SHP77 treated with DMSO at 0.1 percent for 48 hours (cell line): ENCODE data around the gene HINFP.
"Not testable (repeated sequence)": the region's sequence is repeated elsewhere in the genome, so short reads cannot be mapped to it uniquely, and the experiment has no call there.

ENCODE experiments used
- DNase-seq: peaks from one replicate; lab custom pipeline; 2025; lab: John Stamatoyannopoulos, UW

Gene HINFP

DNA sequence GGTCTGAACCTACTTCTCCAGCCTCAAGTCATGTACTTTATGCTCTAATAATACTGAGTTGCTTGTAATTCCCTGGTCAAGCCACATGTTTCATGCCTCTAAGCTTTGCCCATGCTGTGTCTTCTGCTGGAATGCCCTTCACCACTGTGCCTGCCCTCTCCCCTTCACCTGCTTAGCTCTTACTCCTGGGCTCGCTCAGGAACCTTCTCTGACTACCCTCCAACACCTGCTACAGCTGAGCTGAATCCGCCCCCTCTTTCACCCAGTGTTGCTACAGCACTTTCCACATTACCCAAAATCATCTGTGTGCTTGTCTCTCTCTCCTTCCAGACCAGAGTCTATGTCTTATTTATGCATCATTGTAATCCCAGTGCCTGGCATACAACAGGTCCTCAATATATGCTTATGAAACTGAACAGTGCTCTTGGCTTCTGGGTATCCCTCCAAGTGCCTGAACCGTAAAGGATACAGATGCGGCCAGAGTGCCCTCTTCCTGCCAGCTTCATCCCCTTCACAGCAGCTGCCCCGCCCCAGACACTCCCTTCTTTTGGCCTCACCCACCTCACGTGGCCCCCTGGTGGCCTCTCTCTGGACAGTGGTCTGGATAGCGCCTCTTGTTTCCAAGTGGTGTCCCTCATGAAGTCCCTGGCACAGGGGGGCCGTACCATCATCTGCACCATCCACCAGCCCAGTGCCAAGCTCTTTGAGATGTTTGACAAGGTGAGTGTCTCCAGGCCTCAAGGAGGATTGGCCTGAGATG is 34.5 kb downstream of the HINFP start:
- peak; percentile 26 for DNase-seq

DNA sequence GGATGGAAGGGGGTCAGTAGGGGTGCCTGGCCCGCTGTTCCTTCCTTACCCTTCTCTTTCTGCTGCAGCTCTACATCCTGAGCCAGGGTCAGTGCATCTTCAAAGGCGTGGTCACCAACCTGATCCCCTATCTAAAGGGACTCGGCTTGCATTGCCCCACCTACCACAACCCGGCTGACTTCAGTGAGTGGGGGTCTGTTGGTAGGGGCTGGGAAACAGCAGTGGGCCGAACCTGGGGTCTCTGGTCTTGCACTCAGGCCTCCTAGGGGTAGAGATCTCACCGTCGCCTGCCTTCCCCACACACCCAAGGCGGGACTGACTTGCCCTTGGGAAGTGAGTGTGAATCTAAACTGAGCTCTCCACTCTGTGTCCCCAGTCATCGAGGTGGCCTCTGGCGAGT is 35.1 kb downstream of the HINFP start:
- DNase-seq, result no peak

DNA sequence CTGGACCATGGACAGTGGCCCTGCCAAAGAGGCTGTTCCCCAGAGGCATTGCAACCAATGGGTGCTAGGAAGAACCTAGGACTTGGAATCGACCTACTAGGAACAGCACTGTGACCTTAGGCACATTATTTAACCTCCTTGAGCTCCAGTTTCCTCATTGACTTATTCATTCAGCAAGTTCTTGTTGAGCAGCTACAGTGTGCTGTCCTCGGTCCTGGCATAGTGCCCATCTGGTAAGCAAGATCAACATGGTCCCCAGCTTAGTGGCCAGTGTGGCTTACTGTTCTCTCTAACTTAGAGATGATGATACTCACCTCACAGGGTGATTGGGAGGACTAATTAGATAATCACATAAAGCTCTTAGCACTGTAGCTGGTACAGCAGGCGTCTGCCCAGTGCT is 35.7 kb downstream of the HINFP start:
- DNase-seq, result no peak

DNA sequence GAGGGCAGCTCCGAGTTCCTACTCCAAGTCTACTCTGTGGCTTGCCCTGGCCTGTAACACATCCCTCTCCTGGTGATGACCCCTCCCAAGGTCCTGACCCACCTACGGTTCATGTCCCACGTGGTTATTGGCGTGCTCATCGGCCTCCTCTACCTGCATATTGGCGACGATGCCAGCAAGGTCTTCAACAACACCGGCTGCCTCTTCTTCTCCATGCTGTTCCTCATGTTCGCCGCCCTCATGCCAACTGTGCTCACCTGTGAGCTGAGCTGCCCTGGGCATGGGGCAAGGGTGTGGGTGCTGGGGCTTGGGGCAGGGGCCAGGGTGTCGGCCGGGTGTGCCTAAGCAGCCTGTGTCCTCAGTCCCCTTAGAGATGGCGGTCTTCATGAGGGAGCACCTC is 37.1 kb downstream of the HINFP start:
- DNase-seq, result no peak

DNA sequence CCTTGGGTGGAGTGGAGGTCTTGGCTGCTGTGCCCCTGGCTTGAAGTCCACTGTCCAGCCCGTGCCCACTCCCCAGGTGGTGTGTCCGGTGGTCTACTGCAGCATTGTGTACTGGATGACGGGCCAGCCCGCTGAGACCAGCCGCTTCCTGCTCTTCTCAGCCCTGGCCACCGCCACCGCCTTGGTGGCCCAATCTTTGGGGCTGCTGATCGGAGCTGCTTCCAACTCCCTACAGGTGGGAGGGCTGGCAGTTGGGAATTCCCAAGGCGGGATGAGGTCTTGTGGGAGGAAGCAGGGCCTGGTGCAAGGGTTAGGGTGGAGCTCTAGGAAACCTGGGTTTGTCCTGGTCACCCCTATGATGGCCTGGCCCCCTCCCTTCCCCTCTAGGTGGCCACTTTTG is 38.8 kb downstream of the HINFP start:
- no peak for DNase-seq

DNA sequence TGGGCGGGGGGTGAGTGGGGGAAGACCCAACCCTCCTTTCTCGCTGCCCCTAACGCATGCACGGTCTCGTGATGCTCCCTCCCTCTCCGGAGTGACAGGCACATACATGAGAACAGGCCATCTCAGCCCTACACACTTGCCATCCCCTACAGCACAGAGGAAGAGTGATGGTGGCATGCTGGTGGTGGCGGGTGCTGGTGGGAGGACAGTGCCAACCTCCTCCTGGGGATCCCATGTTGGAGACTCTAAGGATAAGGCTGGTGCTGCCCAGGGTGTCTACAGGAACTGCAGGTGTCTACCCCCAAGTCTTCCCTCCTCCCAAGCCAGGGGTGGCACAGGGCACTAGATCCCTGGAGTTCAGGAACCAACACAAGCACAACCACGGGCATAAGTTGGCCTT is 40.5 kb downstream of the HINFP start:
- DNase-seq, result no peak

DNA sequence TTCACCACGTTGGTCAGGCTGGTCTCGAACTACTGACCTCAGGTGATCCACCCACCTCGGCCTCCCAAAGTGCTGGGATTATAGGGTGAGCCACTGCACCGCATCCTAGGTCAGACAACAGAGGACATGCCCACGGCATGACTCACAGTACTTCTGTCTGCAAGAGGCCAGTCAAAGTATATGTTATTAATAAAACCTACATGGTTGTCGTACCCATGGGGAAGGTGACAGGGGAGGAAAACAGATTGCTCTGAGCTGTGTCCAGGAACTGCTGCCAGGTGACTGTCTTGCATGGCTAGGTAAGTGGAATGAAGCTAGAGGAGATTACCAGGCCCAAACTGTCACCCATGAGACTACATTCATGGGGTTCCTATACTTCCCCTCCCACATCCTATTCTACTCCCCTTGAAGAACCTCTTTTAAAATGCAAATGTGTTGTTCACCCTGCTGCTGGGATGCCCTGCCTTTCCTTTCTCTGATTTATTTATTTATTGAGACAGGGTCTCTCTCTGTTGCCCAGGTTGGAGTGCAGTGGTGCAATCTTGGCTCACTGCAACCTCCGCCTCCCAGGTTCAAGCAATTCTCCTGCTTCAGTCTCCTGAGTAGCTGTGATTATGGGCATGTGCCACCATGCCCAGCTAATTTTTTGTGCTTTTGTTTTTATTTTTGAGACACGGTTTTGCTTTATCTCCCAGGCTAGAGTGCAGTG is 45.1 kb downstream of the HINFP start:
- no peak for DNase-seq

DNA sequence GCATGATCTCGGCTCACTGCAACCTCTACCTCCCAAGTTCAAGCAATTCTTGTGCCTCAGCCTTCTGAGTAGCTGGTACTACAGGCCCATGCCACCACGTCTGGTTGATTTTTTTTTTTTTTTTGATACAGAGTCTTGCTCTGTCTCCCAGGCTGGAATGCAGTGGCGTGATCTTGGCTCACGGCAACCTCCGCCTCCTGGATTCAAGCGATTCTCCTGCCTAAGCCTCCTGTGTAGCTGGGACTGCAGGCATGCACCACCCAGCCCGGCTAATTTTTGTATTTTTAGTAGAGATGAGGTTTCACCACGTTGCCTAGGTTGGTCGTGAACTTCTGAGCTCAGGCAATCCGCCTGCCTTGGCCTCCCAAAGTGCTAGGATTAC is 45.7 kb downstream of the HINFP start:
- not testable (repeated sequence) for DNase-seq

DNA sequence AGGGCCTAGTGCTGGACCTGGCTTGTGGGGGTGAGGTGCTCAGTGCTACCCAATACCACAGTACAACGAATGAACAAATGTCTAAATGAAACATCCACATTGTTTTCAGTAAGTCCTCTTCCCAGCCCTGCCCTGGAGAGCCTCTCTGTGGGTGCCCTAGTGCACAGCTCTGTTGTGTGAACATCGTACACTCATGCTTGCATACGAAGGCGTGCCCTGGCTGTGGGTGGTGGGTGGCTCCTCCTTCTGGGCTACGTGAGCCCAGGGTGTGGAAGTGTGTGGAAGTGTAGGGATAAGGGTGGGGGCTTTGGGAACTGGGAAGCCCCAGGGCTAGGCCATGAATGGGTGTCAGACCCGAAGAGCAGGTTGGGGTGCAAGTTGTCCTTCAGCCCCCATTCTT is 46.6 kb downstream of the HINFP start:
- no peak for DNase-seq

DNA sequence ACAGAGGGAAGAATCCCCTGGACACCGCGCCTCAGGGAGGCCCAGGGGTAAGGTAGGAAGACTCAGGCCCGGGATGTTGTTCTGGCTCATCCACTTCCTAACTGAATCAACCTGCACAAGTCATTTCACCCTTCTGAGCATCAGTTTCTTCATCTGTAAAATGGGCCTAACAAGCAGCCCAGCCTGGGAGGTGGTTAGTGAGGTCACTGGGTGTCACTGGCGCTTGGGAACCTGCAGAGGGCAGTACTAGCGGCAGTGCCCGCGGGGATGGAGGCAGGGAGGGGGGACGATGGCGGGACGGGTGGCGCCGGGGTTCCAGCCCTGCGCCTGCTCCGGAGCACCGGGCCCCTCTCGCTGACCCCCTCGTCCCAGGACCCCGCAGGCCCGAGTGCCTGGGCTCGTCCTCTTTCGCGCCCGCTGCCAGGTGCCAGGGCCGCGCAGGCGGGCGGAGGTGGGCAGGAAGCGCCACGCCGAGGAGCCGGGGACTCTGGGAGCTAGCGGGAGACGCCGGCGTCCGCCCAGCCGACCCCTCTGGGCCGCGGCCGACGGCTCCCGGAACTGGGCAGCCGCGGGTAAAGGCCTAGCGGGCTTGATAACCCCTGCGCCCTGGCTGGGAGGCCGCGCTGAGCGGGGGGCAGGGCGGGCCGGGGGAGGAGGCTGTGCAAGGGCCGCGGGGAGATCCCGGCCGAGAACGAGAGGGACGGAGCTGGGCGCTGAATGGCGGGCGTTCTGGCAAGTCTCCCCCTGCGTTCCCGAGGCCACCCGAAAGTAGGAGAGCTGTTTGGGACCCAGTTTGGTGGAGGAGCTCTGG is 47.3 kb downstream of the HINFP start, which contains the start of gene NLRX1:
Gene NLRX1 (plus strand): TSS at position 255 of the 811 bp plus-strand sequence. CDS start 2,679 bp downstream, outside the sequence.
- no peak for DNase-seq

DNA sequence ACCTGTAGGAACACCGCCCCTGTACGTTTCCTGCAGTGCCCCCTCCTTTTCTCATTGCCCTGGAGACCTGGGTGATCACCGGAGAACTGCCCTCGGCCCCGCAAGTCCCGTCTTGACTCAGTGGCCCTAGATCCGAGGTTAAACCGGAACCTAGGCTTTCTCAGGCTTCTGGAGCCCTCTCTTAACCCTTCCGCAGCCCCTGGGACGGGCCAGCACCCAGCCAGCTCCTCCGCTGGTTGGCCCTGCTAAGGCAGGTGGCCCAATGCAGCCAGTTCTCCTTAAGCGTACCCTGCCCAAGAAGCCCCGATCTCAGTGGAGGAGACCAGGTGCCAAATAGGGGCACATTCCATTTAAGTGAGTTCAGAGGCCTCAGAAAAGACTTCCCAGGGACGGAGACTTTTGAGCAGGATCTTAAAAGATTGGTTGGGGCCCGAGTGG is 47.9 kb downstream of the HINFP start:
- DNase-seq, result no peak

DNA sequence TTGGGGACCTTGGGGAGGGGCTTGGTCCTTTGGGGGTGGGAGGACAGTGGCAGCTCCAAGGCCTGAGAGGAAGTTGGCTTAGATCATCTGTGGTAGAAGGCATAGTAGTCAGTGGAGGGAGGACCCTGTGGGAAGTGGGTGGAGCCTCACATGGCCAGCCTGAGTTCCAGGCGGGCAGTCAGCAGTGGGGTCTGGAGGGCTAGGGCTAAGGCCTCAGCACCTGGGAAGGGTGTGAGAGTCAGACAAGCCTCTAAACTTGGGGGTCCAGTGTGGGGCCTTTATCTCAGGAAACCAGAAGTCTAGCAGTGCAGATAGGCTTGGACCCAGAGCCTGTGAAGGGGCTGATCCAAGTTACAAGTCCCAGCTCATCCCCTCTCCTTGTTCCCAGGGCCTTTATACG is 51.1 kb downstream of the HINFP start:
- no peak for DNase-seq

DNA sequence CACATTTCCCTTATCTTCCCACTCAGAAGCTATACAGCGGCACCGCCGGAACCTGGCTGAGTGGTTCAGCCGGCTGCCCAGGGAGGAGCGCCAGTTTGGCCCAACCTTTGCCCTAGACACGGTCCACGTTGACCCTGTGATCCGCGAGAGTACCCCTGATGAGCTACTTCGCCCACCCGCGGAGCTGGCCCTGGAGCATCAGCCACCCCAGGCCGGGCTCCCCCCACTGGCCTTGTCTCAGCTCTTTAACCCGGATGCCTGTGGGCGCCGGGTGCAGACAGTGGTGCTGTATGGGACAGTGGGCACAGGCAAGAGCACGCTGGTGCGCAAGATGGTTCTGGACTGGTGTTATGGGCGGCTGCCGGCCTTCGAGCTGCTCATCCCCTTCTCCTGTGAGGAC is 52.1 kb downstream of the HINFP start:
- no peak for DNase-seq

DNA sequence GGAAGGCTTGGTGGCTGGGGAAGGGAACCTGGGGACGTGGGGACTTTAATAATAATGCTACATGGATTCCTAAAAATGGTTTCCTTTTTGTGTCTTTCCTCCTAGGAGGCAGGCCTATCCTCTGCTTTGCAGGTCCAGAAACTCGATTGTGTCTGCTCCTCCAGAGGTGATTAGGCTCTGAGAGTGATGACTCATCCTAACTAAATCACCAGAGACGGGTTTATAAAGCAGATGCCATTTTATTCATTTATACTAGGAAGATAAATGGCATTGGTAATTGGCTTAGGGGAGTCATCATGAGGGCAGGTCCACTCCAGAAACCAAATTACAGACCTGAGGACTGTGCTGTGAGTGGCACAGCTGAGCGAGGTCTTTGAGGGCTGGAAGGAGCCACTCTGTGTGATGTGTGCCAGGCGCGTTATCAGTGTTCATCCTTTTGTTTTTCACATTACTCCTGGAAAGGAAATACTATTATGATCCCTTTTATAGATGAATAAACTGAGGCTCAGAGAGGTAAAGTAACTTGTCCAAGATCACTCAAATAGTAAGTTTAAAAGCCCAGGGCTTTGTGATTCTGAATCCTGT is 54.2 kb downstream of the HINFP start:
- DNase-seq, result peak; percentile 54

DNA sequence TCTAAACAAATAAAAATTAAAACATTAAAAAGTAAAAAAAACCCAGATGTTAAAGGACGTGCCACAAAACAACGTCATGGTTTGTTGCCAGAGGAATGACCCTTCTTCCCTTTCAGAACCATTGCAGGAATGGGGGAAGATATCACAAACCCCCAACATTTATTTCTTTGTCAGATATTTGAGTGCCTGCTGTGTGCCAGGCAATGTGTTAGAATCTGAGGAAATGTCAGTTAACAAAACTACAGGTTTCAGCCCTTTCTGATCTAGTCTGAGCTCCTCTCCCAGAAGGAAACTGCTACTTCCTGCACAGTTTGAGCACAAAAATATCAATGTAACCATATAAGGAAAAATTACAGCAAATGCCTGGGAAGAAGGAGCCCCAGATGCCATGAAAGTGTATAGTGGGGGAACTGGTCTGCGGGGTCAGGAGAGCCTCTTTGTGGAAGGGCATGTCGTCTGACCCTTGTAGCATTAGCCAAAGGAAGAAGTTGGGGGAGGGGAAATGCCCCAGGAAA is 56.8 kb downstream of the HINFP start:
- DNase-seq, result no peak

DNA sequence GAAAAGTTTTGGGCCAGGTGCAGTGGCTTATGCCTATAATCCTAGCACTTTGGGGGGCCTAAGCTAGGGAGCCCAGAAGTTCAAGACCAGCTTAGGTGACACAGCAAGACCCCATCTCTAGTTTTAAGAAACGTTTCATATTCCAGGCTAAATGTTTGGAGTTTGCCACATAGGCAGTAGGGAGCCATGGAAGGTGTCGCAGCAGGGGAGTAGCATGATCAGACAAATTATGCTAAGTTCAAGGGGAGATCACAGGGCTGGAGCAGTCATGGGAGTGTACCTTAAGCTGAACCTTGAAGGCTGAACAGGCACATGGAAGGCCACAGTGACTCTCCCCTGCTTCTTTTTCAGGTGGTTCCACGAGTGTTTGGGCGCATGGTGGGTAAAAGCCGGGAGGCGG is 58.0 kb downstream of the HINFP start:
- DNase-seq, result no peak

DNA sequence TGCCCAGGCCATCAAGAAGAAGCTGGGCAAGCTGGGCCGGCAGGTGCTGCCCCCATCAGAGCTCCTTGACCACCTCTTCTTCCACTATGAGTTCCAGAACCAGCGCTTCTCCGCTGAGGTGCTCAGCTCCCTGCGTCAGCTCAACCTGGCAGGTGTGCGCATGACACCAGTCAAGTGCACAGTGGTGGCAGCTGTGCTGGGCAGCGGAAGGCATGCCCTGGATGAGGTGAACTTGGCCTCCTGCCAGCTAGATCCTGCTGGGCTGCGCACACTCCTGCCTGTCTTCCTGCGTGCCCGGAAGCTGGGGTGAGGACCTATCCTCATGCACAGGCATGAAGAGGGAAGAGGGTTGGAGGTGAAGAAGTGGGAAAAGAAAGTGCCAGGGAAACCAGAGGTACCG is 58.6 kb downstream of the HINFP start:
- DNase-seq, result peak; percentile 86

DNA sequence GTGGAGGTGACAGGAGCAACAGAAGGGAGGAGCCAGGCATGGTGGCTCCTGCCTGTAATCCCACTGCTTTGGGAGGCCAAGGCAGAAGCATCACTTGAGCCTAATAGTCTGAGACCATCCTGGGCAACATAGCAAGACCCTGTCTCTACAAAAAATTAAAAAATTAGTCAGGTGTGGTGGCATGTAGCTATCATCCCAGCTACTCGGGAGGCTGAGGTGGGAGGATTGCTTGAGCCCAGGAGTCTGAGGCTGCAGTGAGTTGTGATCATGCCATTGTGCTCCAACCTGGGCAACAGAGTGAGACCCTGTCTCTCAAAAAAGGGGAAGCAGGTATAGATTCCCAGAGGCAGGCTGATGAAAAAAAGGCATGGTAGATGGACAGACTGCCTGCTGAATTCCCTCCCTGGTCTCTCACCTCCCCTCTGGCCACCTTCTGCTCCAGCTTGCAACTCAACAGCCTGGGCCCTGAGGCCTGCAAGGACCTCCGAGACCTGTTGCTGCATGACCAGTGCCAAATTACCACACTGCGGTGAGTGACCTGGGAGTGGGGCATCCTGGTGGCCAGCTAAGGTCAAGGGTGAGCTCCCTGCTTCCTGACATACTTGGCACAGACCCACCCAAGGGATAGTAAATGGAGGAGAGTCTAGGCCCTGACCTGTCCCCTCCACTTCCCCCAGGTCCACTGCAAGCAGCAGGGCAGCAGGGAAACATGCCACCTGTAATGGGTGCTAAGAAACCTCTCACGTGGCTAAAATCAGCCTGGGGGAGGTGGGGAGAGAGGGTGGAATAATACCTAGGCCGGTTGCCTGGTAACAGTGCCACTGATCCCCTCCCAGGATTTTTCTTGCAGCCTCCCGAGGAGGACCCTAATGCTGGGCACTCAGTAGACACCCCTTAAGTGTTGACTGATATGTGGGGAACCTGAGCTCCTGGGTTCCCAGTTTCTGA is 59.6 kb downstream of the HINFP start:
- no peak for DNase-seq

DNA sequence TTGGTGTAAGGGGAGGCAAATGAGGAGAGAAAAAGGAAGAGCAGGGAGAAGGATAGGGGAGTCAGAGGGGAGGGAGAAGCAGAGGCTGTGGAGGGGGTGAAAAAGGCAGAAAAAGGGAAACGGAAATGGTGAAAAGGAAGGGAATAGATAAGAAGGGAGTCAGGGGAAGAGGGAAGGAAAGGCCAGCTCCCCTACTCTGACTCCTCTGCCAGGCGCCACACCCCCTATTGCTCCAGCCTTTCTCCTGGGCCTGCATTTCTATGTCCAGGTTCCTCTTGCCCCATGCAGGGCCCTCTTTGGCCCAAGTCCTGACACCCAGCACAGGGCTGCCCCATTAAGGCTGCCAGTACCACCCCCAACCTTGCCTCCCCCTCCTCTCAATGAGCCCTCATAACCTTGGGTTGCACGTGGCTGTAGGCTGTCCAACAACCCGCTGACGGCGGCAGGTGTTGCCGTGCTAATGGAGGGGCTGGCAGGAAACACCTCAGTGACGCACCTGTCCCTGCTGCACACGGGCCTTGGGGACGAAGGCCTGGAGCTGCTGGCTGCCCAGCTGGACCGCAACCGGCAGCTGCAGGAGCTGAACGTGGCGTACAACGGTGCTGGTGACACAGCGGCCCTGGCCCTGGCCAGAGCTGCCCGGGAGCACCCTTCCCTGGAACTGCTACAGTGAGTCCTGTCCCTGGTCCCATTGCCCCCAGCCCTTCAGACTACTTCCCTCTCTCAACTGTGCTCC is 60.5 kb downstream of the HINFP start:
- no peak for DNase-seq

DNA sequence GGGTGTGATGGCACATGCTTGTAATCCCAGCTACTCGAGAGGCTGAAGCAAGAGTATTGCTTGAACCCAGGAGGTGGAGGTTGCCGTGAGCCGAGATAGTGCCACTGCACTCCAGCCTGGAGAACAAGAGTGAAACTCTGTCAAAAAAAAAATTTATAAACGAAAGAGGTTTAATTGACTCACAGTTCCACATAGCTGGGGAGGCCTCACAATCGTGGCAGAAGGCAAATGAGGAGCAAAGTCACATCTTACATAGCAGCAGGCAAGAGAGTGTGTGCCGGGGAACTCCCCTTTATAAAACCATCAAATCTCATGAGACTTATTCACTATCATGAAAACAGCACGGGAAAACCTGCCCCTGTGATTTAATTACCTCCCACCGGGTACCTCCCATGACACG is 63.0 kb downstream of the HINFP start:
- not testable (repeated sequence) for DNase-seq
